Amniotic stem cell (primary cell): ENCODE measurements around the gene GINS2.

Experiments
- DNase-seq: peaks from one replicate; lab custom pipeline; 2025; lab: John Stamatoyannopoulos, UW

GINS2 gene

DNA sequence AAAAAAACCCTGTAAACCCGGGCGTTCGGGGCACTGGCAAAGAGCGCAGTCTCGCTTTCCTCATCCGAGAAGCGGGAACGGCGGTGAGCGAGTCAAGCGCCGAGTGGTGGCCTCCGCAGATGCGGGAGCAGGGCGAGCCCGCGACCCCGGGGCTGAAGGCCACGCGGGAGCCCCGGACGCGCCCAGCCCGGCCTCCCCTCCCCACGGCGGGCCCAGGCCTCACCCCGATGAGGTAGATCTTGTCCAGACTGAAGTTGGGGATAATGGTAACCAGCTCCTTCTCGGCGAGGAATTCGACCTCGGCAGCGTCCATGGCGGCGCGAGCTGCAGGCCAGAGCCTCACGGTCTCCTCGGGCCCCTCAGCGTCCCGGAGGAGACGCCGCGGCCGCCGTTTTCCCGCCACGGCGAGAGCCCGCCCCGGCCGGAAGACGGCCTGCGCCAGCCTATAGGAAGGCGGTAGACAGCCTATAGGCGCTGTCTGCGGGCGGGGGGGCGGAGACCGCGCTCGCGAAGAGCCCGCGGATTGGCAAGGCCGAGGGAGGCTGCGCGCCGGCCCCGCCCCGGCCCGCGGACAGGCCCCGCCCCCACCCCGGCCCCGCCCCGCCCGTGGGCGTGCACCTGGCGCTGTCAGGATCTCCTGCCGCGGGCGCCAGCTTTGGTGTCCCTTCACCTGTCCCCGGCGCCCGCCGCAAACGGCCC is at the start of gene GINS2:
TSS of gene GINS2 (minus strand) at position 369 of the 699 bp plus-strand sequence. CDS start at position 313, 56 bp downstream.
- DNase-seq, result peak; percentile 54

DNA sequence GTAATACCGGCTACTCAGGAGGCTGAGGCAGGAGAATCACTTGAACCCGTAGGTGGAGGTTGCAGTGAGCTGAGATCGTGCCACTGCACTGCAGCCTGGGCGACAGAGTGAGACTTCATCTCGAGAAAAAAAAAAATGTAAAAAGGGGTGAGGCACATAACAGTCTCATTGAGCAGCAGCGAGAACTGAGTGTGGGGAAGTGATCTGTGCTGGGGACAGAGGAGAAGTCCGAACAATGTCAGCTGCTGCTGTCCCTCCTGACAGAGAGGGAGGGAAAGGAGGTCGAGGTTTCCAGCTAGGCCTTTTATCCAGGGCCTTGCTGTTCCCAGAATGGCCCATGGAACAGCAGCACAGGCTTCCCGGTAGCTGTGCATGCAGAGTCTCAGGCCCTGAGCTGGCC is 48.2 kb upstream of the GINS2 start:
- no peak for DNase-seq

DNA sequence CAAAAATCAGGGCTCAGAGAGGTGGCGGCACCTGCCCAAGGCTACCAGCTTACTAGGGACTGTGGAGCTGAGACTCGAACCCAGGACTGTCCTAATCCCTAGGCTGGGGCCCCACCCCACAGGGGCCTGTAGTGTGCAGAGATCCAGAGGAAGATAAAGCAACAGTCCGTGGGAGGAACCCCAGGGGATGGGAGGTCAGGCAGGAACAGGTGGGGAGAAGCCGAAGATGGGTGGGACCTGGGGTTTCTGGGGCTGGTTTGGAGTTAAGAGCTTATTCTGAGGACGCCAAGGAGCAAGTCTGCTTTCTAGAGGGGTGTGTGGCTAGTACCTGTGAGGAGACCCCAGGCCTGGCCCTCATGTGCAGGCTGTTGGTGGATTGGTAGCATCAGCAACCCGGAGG is 47.2 kb upstream of the GINS2 start:
- DNase-seq, result no peak

DNA sequence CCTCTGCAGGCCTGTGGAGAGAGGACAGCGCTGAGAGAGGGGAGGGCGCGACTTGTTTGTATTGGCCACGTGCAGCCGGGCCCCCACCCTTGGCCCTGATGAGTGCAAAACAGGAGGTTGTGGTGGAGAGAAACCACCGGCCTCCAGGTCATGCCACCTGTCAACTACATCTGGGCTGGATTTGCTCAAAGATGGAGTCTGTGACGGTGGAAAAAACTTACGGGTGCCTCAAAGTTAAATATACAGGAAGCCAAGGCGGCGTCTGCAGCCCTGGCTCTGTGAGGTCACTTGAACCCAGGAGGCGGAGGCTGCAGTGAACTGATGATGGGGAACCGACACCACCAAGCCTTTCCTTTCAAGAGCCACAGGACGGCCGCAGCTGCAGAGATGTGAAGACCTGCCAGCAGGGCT is 46.5 kb upstream of the GINS2 start:
- DNase-seq, result no peak

DNA sequence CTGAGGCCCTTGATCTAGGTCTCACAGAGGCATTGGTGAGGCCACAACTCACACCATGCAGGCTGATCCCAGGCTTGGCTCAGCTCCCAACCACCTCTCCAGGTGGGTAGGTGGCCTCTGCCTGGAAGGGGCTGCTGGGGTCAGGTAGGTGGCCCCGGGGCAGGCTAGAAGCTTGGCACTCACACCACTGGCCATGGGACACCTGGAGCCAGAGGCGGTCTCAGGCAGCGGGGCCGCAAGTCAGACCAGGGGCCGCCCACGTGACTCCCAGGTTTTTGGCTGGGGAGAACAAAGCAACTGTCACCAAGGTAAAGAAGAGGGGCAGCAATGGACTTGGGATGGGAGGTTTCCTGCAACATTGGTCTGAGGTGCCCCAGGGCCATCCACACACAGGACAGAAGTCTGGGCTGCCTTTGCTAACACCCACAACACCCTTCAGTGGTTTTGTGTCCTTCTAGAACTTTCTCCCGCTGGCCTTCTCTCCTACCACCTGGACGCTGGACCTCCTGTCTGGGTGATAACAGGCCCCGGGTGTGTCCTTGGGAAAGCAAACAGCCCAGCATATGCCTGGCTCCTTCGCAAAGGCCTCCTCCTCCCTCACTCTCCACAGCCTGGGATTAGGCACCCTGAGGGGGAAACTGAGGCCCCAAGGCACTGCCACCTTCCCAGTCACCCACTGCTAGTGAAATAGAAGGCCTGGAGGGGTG is 45.7 kb upstream of the GINS2 start:
- no peak for DNase-seq

DNA sequence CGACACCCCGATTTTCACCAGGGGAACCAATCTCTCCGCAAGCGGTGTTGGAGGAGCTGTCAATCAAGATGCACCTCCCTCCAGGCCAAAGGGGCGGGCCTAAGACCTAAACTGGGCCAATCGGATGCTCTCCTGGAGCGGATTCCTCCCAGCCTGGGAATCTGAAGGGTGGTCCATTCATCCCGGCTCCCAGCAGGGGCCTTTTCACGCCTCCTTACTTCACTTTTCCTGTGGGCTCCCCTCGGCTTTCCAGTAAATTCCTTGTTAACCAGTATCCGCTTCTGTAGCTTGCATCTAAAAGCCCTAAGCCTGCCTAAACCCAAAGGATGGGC is 45.1 kb upstream of the GINS2 start:
- no peak for DNase-seq

DNA sequence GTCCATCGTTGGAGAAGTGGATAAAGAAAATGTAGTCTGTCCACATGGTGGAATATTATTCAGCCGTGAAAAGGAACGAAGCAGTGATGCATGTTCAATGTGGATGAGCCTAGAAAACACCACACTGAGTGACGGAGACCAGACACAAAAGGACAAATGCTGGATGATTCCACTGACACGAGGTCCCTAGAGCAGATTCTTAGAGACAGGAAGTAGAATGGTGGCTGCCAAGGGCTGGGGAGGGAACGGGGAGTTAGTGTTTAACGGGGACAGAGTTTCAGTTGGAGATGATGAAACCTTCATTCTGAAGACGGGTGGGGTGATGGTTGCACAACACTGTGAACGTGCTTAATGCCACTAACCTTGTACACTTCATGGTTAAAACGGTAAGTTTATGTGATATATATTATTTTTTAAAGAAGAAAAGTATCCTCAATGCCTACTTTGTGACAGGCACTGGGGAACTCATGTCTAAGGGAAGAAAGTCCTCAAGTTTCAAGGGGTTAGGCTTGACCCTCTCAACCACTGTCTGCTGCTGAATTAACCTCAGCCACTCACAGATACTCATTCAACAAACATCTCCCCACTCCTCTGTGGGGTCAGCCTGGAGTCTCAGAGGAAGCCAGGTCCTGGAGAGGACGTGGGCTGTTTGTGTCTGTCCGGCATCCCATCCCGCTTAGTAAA is 44.5 kb upstream of the GINS2 start:
- DNase-seq, result no peak

DNA sequence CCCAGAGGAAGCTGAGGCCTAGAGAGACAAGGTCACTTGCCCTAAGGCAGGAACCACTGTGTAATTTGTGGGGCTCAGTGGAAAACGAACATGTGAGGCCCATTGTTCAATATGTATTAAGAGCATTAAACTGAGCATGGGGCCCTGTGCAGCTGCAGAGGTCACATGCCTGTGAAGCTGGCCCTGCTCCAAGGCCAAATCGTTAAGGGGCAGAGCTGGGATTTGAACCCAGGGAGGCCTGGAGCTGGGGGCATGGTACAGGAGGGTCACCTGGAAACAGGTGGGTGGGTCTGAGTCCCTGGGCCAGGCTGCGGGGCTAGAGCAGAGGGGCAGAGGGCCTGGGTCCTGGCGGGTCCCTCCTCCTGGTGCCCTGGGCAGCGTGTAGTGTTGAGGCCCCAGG is 42.4 kb upstream of the GINS2 start:
- no peak for DNase-seq

DNA sequence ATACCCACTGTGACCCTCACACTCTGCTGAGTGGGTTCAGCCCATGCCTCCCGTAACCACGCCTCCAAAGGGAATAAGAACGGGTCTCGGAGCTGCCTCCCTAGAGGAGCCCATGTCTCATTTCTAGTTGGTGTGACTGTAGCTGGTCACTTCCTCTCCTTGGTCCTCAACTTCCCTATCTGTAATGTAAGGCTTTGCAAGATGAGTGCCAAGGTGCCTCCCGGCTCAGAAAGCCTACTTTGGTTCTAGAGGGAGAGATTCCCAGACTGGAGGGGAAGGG is 41.4 kb upstream of the GINS2 start:
- DNase-seq, result no peak

DNA sequence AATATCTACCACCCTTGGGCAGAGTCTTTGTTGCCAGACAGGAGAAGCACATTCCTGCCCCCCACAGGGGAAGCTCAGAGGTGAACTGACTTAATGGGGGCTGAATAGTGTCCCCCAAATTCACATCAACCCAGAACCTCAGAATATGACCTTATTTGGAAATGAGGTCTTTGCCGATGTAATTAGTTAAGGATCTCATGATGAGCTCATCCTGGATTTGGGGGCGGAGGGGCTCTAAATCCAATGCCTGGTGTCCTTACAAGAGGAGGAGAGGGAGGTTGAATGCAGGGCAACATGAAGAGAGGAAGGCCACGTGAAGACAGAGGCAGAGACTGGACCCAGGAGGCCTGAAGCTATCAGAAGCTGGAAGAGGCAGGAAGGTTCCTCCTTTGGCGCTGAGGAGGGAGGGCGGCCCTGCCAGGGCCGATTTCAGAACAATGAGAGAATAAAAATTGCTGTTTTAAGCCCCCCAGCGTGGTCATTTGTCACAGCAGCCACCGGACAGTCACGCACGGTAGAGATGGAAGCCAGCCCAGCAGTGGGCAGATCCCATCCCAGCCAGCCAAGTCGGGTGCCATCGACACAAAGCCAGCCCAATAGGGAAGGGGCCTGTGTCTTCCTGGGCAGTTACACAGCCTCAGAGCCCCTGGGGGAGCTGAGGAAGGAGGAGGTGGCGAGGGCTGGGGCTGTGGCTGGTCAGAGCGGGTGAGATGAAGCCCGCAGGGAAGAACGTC is 40.9 kb upstream of the GINS2 start:
- DNase-seq, result no peak

DNA sequence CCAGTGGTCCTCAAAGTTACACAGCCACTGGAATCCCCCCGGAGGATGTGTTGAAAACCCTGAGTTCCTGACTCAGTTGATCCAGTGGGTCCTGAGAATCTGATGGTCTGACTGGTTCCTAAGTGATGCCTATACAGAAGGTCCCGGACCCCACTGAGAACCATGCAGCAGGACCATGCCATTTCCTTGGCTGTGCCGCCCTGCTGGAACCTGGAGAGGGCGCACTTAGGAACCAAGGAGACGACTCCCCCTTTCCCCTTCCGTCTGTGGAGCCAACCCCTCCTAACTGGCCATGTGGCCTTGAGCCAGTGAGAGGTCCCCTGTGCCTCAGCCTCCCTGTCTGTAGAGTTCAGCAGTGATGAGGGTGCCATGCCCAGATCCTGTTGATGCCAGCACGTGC is 40.1 kb upstream of the GINS2 start:
- DNase-seq, result no peak

DNA sequence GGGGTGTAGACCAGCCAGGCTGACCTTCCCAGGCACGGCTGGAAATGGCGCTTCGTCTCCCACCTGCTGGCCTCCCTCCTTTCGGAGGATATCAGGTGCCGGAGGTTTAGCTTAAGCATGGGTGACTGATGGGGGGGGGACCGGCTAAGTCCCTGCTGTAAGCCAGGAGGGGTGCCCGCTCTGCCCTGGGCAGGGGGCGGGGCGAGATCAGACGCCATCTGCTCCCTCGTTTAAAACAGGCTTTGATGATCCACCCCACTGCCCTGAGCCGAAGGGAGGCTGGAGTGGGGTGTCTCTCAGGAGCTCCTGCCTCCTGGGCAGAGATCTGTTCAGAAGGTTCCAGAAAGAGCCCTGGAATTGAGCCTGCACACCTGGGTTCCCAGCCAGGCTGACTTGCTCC is 36.2 kb upstream of the GINS2 start:
- DNase-seq, result no peak

DNA sequence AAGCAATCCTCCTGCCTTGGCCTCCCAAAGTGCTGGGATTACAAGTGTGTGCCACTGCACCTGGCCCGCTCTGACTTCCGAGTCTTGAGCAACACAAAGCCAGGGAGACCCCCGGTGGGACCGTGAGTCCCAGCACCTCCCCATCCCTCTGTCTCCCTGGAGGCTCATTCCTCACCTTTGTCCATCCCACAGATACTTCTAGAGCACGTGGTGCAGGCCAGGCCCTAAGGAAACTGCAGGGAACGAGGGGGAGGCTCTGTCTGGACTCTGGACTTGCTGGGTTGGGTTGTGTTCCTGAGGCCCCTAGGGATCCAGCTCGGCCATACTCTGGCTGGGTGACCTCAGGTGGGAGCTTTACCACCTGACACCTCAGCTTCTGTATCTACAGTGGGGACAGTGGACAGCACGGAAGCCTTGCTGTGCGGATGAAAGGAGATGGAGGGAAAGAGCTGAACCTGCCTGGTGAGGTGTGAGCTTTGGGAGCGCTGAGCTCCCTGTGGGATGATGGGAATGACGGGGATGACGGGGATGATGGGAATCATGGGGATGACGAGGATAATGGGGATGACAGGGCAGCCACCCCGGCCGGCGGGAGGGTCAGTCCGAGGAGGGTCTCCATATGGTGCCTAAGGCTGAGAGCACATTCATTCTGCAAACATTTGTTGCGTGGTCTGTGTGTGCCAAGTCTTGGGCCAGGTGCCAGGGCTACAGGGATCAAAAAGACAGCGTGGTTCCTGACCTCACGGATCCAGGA is 35.5 kb upstream of the GINS2 start:
- DNase-seq, result no peak

DNA sequence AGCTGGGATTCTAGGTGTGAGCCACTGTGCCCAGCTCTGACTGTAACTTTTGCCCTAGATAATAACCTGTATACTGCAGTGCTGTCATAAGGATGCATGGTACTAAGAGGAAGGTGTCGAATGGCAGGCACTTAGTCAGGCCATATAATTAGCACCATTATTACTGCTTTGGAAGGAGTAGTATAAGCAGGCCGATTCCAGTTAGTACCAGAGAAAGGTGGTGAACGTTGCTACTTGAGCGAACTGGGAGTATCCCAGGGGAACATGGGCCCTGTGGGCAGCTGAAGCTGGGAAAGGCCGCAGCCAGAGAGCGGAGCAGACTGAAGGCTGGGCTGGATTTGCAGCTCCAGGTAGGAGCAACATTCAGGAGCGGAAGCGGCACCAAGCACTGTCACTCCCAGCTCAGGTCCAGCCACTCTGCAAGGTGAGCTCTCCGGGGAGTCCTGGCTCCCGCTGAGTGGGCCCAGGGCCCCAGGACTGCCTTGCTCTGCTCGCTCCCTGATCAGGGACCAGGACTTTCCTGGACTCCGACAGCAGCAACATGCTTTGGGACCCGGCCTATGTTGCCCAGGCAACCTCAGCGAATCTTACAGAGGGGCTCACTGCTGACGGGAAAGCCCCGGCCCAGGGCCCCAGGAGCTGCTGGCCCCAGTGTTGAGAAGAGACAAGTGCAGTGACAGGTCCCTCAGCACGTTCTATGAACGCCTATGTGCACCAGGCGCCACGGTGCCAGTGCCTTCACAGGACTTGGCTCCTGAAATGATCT is 33.6 kb upstream of the GINS2 start:
- DNase-seq, result no peak

DNA sequence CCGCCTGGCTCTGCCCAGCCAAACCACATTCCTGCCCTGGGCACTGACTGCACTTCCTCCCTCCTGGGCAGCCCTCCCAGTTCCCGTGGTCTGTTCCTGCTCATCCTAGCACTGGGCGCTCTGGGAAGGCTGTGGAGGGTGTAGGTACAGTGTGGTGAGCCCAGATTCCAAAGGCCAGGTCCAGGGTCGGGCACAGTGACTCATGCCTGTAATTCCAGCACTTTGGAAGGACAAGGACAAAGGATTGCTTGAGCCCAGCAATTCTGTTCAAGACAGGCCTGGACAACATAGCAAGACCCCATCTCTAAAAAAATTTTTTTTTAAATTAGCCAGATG is 31.5 kb upstream of the GINS2 start:
- DNase-seq, result no peak

DNA sequence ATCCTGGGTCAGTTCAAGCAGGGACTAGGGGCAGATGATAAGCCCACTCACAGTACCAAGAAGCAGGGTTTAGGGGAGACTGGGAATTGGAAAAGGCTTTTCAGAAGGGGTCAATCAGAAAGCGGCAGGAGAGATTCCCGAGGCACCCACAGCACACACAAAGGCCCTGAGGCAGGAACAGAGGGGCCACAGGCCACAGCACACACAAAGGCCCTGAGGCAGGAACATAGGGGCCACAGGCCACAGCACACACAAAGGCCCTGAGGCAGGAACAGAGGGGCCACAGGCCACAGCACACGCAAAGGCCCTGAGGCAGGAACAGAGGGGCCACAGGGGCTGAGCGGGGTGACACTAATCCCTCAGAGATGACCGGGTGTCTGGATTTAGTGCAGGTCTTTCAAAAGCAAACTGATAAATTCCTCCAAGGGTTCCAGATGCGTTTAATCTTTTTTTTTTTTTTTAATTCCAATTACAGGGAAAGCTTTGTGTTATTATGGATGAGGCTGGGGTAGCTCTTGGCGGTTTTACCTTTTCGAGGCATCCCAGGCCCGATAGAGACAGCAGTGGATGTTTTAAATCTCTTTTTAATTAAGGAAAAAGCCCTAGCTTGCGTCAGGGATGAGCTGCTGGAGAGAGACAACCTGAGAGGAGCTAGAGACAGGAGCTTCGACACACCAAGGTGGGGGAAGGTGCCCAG is 31.0 kb upstream of the GINS2 start:
- DNase-seq, result no peak

DNA sequence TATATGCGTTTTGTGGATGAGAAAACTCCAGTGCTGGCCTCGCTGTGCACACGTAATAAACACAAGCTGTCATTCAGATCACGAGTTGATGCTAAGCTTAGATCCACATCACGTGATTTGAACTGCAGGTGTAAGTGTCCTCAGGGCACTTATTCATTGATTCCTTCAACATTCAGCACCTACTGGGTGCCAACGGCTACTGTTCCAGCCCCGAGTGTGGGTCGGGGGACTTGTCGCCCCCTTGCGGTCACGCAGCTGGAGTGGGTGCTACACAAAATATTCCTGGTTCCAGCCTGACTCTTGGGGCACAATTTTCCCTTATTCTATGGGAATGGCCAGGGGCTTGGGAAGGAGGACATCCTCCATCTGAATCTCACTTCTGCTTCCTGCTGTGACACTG is 29.9 kb upstream of the GINS2 start:
- DNase-seq, result no peak

DNA sequence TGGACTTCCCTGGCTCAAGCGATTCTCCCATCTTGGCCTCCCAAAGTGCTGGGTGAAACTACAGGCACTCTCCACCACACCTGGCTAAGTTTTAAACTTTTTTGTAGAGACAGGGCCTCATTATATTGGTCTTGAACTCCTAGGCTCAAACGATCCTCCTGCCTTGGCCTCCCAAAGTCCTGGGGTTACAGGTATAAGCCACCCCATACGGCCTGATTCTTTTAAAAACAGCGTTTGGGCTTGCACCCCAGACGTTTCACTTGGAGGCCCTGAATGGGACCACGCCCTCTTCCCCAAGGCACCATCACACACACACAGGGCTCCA is 29.4 kb upstream of the GINS2 start:
- no peak for DNase-seq

DNA sequence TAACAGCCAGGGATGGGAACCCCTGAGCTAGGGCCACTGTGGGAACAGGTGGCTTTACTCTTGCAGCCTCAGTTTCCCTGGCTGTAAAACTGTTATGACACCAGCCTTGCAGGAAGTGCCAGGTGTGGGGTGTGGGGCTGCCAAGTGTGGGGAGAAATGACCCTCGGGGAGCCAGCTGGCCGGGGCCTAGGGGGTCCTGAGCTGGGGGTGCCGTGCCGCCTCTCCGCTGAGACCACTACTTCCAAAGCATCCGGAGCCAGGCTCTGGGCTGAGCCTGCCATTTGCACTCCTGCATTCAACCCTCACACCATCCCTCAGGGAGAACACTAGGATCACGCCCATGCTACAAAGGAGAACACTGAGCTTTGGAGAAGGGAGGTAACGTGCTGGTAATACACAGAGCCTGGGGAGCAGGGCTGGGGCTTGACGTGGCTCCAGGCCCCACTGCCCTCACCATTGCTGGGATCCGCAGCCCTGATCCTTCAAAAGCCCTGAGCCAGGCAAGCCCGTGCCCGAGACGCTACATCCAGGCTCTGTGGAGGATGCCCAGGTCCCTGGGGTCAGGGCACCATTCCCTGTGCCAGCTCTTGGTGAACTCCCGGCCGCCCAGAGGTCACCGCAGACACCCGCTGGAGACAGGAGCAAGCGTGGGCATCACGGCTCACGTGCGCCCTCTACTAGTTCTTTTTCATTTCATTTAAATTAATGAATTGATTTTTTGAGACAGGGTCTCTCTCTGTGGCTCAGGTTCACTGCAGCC is 28.8 kb upstream of the GINS2 start:
- DNase-seq, result peak; percentile 24

DNA sequence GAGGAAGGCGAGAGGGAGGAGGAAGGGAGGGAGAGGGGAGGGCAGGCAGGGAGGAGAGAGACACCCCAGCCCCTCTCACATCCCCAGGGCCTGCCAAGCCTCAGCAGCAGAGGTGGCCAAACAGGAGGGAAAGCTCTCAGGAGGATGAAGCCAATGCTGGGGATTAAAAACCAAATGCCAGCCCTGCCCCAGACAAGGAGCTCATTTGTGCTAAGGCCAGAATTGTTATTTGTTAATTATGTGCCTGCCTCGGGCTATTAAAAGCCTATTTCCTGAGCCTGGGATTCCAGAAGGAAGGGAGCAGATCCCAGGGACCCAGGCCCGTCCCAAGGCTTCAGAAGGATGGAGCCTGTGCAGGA is 27.9 kb upstream of the GINS2 start:
- DNase-seq, result no peak
